Measurements from ENCODE around the gene VCPKMT. TPM values are rescaled to one million over a fixed set of nuclear protein-coding genes. Genes with fewer than 3 reads are reported as not detected.

Gene VCPKMT
- polyA plus RNA-seq, 2 of the 4 experiments (the other 2 are of a cell fraction), result 8.0 to 12.2 TPM

GRCh38 chr14:50117456-50117855 is 1.1 kb upstream of the VCPKMT start (continued):
- TF ChIP-seq HES2 (IDR thresholded peaks at IDR 0.05) (no peak), HDAC2 (IDR thresholded peaks at IDR 0.05) (no peak), E2F6 (IDR thresholded peaks at IDR 0.05; ENCODE audit: borderline replicate concordance, low read depth) (no peak)
- TF ChIP-seq, protein P1, sequence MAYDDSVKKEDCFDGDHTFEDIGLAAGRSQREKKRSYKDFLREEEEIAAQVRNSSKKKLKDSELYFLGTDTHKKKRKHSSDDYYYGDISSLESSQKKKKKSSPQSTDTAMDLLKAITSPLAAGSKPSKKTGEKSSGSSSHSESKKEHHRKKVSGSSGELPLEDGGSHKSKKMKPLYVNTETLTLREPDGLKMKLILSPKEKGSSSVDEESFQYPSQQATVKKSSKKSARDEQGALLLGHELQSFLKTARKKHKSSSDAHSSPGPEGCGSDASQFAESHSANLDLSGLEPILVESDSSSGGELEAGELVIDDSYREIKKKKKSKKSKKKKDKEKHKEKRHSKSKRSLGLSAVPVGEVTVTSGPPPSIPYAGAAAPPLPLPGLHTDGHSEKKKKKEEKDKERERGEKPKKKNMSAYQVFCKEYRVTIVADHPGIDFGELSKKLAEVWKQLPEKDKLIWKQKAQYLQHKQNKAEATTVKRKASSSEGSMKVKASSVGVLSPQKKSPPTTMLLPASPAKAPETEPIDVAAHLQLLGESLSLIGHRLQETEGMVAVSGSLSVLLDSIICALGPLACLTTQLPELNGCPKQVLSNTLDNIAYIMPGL (CRISPR knock-in tag; IDR thresholded peaks at IDR 0.05; ENCODE audit: borderline replicate concordance), result no peak
- TF ChIP-seq, protein P2, sequence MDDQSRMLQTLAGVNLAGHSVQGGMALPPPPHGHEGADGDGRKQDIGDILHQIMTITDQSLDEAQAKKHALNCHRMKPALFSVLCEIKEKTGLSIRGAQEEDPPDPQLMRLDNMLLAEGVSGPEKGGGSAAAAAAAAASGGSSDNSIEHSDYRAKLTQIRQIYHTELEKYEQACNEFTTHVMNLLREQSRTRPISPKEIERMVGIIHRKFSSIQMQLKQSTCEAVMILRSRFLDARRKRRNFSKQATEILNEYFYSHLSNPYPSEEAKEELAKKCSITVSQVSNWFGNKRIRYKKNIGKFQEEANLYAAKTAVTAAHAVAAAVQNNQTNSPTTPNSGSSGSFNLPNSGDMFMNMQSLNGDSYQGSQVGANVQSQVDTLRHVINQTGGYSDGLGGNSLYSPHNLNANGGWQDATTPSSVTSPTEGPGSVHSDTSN (IDR thresholded peaks at IDR 0.05), result no peak

- ATAC-seq (no peak), FAIRE-seq (peak; percentile 32), DNase-seq (ENCODE audit: low read depth in 1 of 2, low spot score in 1 of 2) (no peak)
- Histone ChIP-seq H3K4me1 (peaks cover 16% of the 10 kb centered on the region), H3K27ac (peak overlapping the region; percentile 73 to 93), H3K4me2 (peak overlapping the region; percentile 73), H3K4me3 (peak overlapping the region; percentile 71), H3K9me3 (no peaks in the 10 kb centered on the region)
- ChIA-PET CTCF (interaction anchor here (0.6 to 3.0 kb wide), 6 partner anchors 9 to 264 kb away, joined by 3 to 17 read pairs (median 5); partner anchors contain the start of gene NEMF), POLR2A (interaction anchor here (1.0 to 2.1 kb wide), 5 partner anchors 9 to 266 kb away, joined by 3 to 19 read pairs (median 6); no protein-coding TSS in a partner anchor)
- 51% methylated on average over 2 of the region's 2 CpGs for WGBS (ENCODE audit: missing lambda C conversion rate)
- TF ChIP-seq NFE2L2 (conservative IDR thresholded peaks at IDR 0.05; ENCODE audit: low read length) (no peak), PHF8 (IDR thresholded peaks at IDR 0.05; ENCODE audit: borderline replicate concordance, low read depth) (no peak), TP53 (CRISPR knock-in tag; IDR thresholded peaks at IDR 0.05) (no peak)
Observed at GRCh38 chr14:50116966-50117365, 594 bp upstream of the VCPKMT start.

GRCh38 chr14:50113381-50114035 is 2.9 kb downstream of the VCPKMT start:
- no peak for FAIRE-seq
- WGBS (ENCODE audit: missing lambda C conversion rate), result 85% methylated on average over 4 of the region's 4 CpGs
- no peak for ATAC-seq
- CTCF ChIA-PET, result interaction anchor here (1.0 to 4.5 kb wide), 7 partner anchors 221 to 260 kb away, joined by 3 to 16 read pairs (median 9); partner anchors contain the start of genes ARF6 and NEMF
- H3K9me3 ChIP-seq, result no peaks in the 10 kb centered on the region
- no peak overlapping the region for H3K4me3 ChIP-seq
- TF ChIP-seq ESRRA (IDR thresholded peaks at IDR 0.05; ENCODE audit: borderline replicate concordance, low read length) (no peak), CBX2 (IDR thresholded peaks at IDR 0.05; ENCODE audit: borderline replicate concordance, low read depth) (no peak), JUN (IDR thresholded peaks at IDR 0.05) (no peak)
- TF ChIP-seq, protein P3, sequence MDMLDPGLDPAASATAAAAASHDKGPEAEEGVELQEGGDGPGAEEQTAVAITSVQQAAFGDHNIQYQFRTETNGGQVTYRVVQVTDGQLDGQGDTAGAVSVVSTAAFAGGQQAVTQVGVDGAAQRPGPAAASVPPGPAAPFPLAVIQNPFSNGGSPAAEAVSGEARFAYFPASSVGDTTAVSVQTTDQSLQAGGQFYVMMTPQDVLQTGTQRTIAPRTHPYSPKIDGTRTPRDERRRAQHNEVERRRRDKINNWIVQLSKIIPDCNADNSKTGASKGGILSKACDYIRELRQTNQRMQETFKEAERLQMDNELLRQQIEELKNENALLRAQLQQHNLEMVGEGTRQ (IDR thresholded peaks at IDR 0.05), result no peak
- H3K4me1 ChIP-seq, result peaks cover 16% of the 10 kb centered on the region
- H3K4me2 ChIP-seq, result no peak overlapping the region
- no peak overlapping the region for H3K27ac ChIP-seq
- no peak for DNase-seq (ENCODE audit: low read depth in 1 of 2, low spot score in 1 of 2)
- POLR2A ChIA-PET, result no interaction called here

GRCh38 chr14:50110323-50111037 is 5.9 kb downstream of the VCPKMT start:
- FAIRE-seq, result no peak
- no peak for ATAC-seq
- no peak overlapping the region for H3K4me3 ChIP-seq
- TF ChIP-seq ZNF302 (CRISPR knock-in tag; IDR thresholded peaks at IDR 0.05) (no peak), MAFK (IDR thresholded peaks at IDR 0.05; ENCODE audit: partially characterized antibody) (peak; percentile 16)
- no peak for DNase-seq (ENCODE audit: low read depth in 1 of 2, low spot score in 1 of 2)
- CTCF ChIA-PET, result interaction anchor here (1.4 to 4.5 kb wide), 3 partner anchors 9 to 258 kb away, joined by 4 to 15 read pairs (median 4); partner anchors contain the start of gene NEMF
- POLR2A ChIA-PET, result no interaction called here
- H3K4me1 ChIP-seq, result peaks cover 11% of the 10 kb centered on the region
- H3K27ac ChIP-seq, result no peak overlapping the region
- WGBS (ENCODE audit: missing lambda C conversion rate), result 83% methylated on average over 4 of the region's 4 CpGs
- no peaks in the 10 kb centered on the region for H3K9me3 ChIP-seq
- no peak overlapping the region for H3K4me2 ChIP-seq

Measured in A549 (cell line).